Measurements from ENCODE around the gene PSMA3.

GRCh38 chr14:58196198-58196597, 48.4 kb upstream of the PSMA3 start:
- no peak for TF ChIP-seq YY1 (IDR thresholded peaks at IDR 0.05; ENCODE audit: insufficient read depth, insufficient read length)
- TF ChIP-seq ZNF274 (IDR thresholded peaks at IDR 0.05; ENCODE audit: low read depth, low read length): no peak

All from NT2/D1 (cell line).